Measurements from ENCODE around the gene NDRG3.
A peak's percentile ranks its signal among the peaks of the same experiment; 100 is the strongest.
"Not testable (repeated sequence)": the region's sequence is repeated elsewhere in the genome, so short reads cannot be mapped to it uniquely, and the experiment has no call there.

NDRG3 gene

GRCh38 chr20:36688630-36689029 lies 57.3 kb downstream of the NDRG3 start:
- no peak for DNase-seq (ENCODE audit: low spot score)

DNA sequence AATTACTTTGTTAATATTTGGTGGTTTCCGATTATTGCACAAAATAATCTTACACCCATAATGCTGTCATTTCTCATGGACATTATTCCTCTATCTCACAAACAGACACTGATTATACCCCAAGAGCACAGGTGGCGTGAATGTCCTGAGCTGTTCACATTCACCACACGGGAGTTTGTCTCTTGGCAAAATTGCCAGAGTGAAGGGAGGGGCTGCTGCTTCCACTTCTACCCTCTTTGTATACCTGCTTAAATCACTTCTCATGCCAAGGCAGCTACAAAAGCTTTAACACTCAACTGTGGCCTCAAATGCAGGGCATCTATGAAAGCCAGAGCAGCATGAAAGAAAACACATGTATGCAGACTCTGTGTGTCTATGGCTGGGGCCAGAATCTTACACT lies 58.0 kb downstream of the NDRG3 start:
- no peak for DNase-seq (ENCODE audit: low spot score)

DNA sequence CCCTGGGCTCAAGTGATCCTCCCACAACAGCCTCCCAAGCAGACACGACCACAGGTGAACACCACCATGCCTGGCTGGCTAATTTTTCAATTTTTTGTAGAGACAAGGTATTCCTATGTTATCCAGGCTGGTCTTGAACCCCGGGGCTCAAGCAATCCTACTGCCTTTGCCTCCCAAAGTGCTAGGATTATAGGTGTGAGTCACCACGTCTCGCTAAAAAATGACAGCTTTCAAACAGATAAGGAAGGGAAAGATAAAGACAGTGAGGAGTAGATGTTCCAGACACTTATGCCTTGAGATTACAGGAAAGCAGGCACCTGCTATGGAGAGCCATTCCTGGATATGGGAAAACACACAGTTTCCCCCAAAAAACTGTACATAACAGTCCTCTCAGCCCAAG lies 58.9 kb downstream of the NDRG3 start:
- DNase-seq (ENCODE audit: low spot score): no peak

- DNase-seq (ENCODE audit: low spot score): no peak
Observed at GRCh38 chr20:36686504-36686903, 59.4 kb downstream of the NDRG3 start.

DNA sequence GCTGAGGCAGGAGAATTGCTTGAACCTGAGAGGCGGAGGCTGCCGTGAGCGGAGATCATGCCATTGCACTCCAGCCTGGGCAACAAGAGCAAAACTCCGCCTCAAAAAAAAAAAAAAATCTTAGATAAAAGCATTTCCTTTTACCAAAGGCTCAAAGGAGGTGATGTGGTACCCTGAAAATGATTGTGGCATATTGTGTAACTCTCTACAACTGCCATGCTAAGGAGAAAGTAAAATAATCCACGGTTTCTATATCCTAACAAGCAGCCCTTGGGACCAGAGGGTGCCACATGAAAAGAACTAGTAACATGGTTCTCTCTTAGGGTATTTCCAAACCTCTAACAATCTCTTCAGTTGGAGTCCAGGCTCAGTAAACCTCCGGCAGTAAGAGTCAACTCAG lies 61.1 kb downstream of the NDRG3 start:
- no peak for DNase-seq (ENCODE audit: low spot score)

DNA sequence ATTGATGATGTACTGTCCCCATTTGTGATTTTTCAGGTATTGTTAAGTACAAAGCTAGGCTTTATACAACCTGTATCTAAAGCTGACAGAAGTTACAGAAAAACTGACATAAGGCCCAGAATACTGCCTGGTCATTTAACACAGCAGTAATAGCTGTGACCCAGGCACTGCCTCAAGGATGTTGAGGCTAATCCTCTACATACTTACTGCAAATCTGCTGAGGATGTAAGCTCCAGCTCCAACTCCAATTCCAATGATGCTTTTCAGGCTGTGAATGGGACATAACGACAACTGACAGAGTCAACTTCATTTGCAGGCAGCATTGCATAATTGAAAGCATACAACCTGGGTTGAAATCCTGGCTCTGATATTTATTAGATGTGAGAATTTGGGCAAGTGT lies 63.6 kb downstream of the NDRG3 start:
- DNase-seq (ENCODE audit: low spot score): no peak

DNA sequence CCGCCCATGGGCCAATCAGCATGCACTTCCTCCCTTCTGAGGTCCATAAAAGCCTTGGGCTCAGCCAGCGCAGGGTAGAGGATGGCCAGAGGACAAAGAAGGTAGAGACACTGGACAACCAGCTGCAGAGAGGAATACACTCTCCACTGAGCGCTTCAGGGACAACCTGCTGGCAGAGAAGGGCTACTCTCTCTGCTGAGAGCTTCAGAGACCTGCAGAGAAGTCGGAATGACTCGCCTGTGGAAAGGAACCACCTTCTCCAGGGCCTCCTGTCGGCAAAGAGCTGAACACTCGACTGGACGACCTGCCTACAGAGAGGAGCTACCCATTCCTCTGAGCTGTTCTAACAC lies 68.5 kb downstream of the NDRG3 start:
- no peak for DNase-seq (ENCODE audit: low spot score)

GRCh38 chr20:36676701-36677421 lies 69.0 kb downstream of the NDRG3 start:
- DNase-seq (ENCODE audit: low spot score): peak; percentile 75

GRCh38 chr20:36675545-36675944 lies 70.3 kb downstream of the NDRG3 start:
- not testable (repeated sequence) for DNase-seq (ENCODE audit: low spot score)

DNA sequence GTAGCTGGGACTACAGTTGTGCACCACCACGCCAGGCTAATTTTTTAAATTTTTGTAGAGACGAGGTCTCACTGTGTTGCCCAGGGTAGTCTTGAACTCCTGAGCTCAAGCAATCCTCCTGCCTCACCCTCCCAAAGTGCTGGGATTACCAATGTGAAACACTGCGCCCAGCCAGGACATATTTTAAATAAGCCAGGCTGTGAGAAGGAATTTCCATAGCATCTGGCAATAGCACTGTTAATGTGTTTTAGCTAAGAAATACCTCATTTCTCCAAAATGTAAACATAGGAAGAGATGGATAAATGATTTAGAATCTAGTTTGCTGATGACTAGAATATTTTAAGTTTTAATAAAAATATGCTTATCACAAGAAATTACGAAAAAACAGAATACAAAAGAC lies 72.9 kb downstream of the NDRG3 start:
- no peak for DNase-seq (ENCODE audit: low spot score)

DNA sequence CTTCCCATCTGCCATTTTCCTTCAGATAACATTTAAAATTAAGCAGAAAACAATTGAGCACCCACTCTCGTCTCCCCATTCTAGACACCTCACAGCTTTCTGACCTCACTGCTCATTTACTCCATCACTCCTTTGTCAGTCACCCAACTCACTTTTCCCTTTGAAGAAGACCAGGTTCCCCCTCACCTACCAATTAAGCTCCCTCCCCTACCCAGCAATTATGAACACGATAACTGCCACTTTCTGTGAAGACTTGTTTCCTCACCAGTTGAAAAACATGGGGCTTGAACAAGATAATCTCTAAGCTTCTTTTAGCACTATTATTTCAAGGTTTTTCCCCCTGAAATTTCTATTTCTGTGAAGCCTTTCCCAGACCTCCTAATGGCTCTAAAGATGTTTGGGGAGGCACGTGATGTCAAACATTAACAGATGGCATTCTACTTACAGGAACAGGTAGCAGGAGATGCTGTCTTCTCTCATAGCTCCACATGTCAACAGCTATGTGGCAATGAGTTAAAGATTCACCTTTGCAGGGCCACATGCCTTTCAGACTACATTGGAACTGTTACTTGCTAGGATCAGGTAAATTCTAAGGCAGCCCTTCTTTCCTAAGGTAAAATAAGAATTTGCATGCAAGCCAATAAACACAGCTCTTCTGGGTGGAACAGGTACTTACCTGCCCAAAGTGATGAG lies 75.1 kb downstream of the NDRG3 start:
- DNase-seq (ENCODE audit: low spot score): no peak

GRCh38 chr20:36666181-36666740 lies 79.6 kb downstream of the NDRG3 start:
- DNase-seq (ENCODE audit: low spot score): no peak

DNA sequence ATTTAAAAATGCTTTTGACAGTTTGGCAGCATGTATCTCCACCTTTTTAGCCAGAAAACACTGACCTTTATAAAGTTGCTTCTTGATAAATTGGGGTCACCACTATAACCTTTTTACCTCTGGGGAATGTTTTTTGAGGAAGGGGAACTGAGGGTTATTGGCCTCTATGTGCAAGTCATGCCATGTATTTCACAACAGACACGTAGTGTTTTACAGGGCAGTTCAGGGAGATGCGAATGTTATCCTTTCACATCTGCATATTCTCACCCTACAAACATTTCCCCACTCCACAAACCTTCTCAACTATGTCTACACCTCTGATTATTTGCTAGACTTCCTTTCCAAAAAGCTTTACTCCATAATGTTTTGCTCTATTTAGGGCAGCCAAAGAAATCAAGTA lies 82.9 kb downstream of the NDRG3 start:
- DNase-seq (ENCODE audit: low spot score): no peak

GRCh38 chr20:36658300-36658699 lies 87.6 kb downstream of the NDRG3 start:
- no peak for DNase-seq (ENCODE audit: low spot score)

DNA sequence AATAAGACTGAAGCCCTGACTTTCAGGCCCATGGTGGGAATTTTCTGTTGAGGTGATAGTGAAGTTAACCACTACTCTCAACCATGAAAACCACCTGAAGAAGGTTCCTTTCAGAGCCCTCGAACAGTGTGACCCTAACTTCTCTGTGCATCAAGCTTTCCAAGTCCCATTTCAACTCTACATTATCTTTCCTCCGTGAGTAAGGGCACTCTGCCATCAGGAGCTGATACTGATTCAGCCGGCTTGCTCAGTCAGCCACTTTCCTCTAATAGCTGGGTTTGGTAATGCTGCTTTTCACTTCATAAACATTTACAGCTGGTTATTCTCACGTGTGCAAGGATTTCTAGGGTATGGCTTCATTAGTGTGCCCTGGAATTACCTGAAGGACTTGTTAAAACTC lies 89.2 kb downstream of the NDRG3 start:
- DNase-seq (ENCODE audit: low spot score): no peak

GRCh38 chr20:36655004-36655403 lies 90.9 kb downstream of the NDRG3 start:
- no peak for DNase-seq (ENCODE audit: low spot score)

GRCh38 chr20:36654506-36654905 lies 91.4 kb downstream of the NDRG3 start:
- DNase-seq (ENCODE audit: low spot score): no peak

- no peak for DNase-seq (ENCODE audit: low spot score)
Observed at GRCh38 chr20:36653456-36653855, 92.4 kb downstream of the NDRG3 start.

DNA sequence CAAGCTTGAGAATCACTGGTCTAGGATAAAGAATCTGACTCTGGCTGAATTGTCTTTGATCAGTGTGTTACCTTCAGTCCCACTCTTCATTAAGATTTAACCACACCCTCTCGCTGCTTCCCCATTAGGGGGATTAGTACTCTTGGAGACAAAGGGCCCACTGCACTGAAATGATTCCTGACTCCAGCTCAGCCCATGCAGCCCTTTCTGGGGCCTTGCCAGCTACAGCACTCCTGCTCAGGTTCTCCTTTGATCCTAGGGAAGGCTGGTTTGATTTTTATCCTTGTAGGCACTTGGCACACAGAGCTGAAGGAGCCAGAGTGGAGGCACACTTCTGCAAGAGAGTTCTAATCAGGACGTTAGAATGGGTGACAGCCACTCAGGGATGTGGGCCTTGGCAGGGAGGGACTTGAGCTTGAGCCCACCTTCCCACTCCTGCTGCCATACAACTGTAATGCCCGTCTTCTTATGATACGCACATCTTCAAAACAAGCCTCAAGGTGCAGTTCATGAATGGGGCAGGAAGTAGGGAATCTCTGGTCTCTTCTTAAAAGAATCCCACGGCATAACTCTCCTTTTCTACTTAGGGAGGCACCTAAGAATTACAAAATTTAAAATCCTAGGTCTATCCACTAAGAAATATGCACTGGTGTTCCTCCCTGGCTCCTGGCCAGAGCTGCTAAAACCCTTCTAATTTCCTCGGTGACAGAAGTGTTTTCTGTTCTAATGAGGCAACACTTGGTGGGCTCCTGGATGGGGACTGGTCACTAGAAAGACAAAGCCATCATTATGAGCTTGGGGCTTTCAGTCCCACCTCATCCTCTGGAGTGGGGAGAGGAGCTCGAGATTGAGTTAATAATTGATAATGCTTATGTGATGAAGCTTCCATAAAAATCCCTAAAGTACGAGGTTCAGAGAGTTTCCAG lies 98.4 kb downstream of the NDRG3 start:
- peak; percentile 26 for DNase-seq (ENCODE audit: low spot score)

- DNase-seq (ENCODE audit: low spot score): no peak
Observed at GRCh38 chr20:36646678-36647077, 99.2 kb downstream of the NDRG3 start.

GRCh38 chr20:36645998-36646397 lies 99.9 kb downstream of the NDRG3 start, which contains the start of gene SLA2:
Gene SLA2 (minus strand): TSS chr20:36646196. CDS start chr20:36641335, 4,861 bp downstream.
- DNase-seq (ENCODE audit: low spot score): no peak

GRCh38 chr20:36645353-36645752 lies 100.5 kb downstream of the NDRG3 start:
- DNase-seq (ENCODE audit: low spot score): no peak

All from iPS-NIHi11 (cell line).